Panc1 (cell line): ENCODE measurements around the gene FUOM. TPM values are rescaled to one million over a fixed set of nuclear protein-coding genes. Genes with fewer than 3 reads are reported as not detected.

Experiments
- ATAC-seq: fragments of 200-7000 bp; cut with Tn5 transposase; 2 replicates; pipeline ENCODE4 v1.9.1; 2020; ENCODE audit warnings: mild to moderate bottlenecking, moderate library complexity
- BruUV-seq: library from RNA; stranded (reverse); fragments of 400-500 nt; replicated peaks from 2 replicates; lab custom pipeline; 2021; lab: Mats Ljungman, UMichigan
- CTCF ChIA-PET: fragments of 300-600 bp; sonication (Branson Sonifier 250); formaldehyde crosslinking; loops from one replicate; lab custom pipeline; 2022; ENCODE audit warnings: antibody characterized with exemption; lab: Charles Lee
- POLR2A ChIA-PET: fragments of 300-600 bp; sonication (Branson Sonifier 250); formaldehyde crosslinking; loops from one replicate; lab custom pipeline; 2022; ENCODE audit warnings: antibody characterized with exemption; lab: Charles Lee
- DNase-seq: peaks from one replicate; pipeline ENCODE4 v3.0.0-alpha.2; 2010; ENCODE audit warnings: low read depth, low spot score
- H3K27ac ChIP-seq: 2 replicates; pipeline ENCODE4 v1.5.1; 2011; ENCODE audit warnings: mild to moderate bottlenecking, low read length, inconsistent platforms
- H3K27me3 ChIP-seq: fragments of 200-500 bp; sonication (Bioruptor generic); 2 replicates; pipeline ENCODE4 v1.6.0; 2014; ENCODE audit warnings: low read length, inconsistent platforms; ENCODE audit not compliant: control insufficient read depth, insufficient read depth
- H3K36me3 ChIP-seq: fragments of 200-500 bp; sonication (Bioruptor generic); 2 replicates; pipeline ENCODE4 v1.5.1; 2014; ENCODE audit warnings: inconsistent platforms, mild to moderate bottlenecking, low read length, moderate library complexity; ENCODE audit not compliant: control insufficient read depth, insufficient read depth
- H3K4me1 ChIP-seq: 2 replicates; pipeline ENCODE4 v1.5.1; 2011; ENCODE audit warnings: inconsistent platforms, mild to moderate bottlenecking, low read length, moderate library complexity; ENCODE audit not compliant: control insufficient read depth, insufficient read depth
- H3K4me3 ChIP-seq, 2 experiments: 2 replicates each; pipeline ENCODE4 v1.5.1; 2011 to 2012; ENCODE audit warnings: low read depth in 2 of 2, low read length in 2 of 2, mild to moderate bottlenecking in 2 of 2, inconsistent platforms in 1 of 2, moderate library complexity in 1 of 2
- H3K9me3 ChIP-seq: fragments of 200-500 bp; sonication (Bioruptor generic); 2 replicates; pipeline ENCODE4 v1.5.1; 2014; ENCODE audit warnings: low read depth, mild to moderate bottlenecking, inconsistent platforms, low read length, moderate library complexity; ENCODE audit not compliant: control insufficient read depth, insufficient read depth
- POLR2AphosphoS5 ChIP-seq: IDR thresholded peaks from 2 replicates; pipeline ENCODE4 v1.6.1; 2012; ENCODE audit warnings: mild to moderate bottlenecking, low read depth, low read length, moderate library complexity
- SIN3A ChIP-seq: IDR thresholded peaks from 2 replicates; pipeline ENCODE4 v1.6.1; 2012; ENCODE audit warnings: low read depth, mild to moderate bottlenecking, low read length, moderate library complexity, borderline replicate concordance; ENCODE audit not compliant: insufficient read depth
- TCF7L2 ChIP-seq: IDR thresholded peaks from 2 replicates; pipeline ENCODE4 v1.6.1; 2011; ENCODE audit warnings: mild to moderate bottlenecking, low read depth, low read length, inconsistent platforms
- in situ Hi-C: cut with HindIII; loops from 2 replicates; pipeline ENCODE4 v1.10.0; 2016; ENCODE audit warnings: low sequenced_read_pairs, low pct_unique_long_range_greater_than_20kb
- intact Hi-C: fragments of 100-400 bp; cut with micrococcal nuclease; formaldehyde crosslinking; loops from one replicate; pipeline ENCODE4 v1.10.0; 2022; ENCODE audit not compliant: unreplicated experiment
- total RNA-seq: library from RNA; stranded (reverse); gene quantifications from one replicate; pipeline ENCODE4 v1.2.1, GENCODE V29; 2021; ENCODE audit not compliant: unreplicated experiment
- TF ChIP-seq, protein P1 (sequence below), 2 experiments: IDR thresholded peaks; 2 replicates each; pipeline ENCODE4 v1.6.1; 2011 to 2012; ENCODE audit warnings: low read depth in 2 of 2, control low read depth in 1 of 2, low read length in 1 of 2, mild to moderate bottlenecking in 1 of 2, moderate library complexity in 1 of 2; ENCODE audit not compliant: insufficient read depth in 1 of 2
- TF ChIP-seq, protein P2 (sequence below): fragments of 450-650 bp; IDR thresholded peaks from 2 replicates; pipeline ENCODE4 v1.5.1; 2017; ENCODE audit warnings: mild to moderate bottlenecking

FUOM gene
- total RNA-seq, 1 experiment from 2014 or later = 39.6 TPM

DNA sequence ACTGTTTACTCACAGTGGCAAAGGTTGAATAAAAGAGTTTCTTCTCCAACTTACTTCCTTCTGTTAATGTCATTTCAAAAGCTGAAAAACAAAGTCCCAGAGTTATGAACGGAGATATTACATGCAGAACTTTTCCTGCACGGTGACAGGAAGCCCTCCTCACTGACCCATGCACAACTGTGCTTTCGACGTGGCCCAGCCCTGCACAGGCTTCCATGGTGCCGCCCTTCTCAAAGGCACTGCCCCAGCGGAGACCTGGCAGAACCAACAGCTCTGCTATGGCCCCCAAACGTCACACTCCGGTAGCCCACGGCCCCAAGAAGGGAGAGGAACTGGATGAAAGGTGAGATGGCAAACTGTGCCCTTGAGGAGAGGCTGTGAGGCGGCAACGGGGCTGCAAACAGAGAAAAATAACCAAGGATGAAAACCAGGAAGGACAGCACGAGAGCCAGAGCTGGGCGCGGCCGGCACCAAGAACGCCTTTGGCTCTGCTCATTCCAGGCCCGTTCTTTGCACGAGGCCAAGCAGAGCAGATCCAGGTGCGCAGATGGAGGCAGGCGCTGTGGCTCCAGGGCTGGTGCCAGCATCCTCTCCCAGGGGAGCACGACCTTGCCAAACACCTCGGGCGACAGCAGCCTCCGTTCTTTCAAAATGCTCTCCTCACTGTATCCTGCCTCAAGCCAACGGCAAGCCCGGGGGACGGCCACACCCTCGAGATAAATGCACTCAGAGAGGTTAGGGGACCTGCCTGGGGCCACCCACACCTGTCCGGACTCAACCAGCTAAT is 7.0 kb upstream of the FUOM start:
- intact Hi-C loops = no loop called here
- BruUV-seq = no TSS peak
- POLR2A ChIA-PET = no interaction called here
- Histone ChIP-seq H3K9me3 (no peaks in the 10 kb centered on the region), H3K4me1 (no peaks in the 10 kb centered on the region), H3K27ac (no peak overlapping the region), H3K27me3 (no peaks in the 10 kb centered on the region), H3K4me3 (no peak overlapping the region), H3K36me3 (peaks cover 13% of the 10 kb centered on the region; the same call in 1 of the 2 replicates)
- in situ Hi-C loops = no loop called here
- DNase-seq = no peak
- CTCF ChIA-PET = no interaction called here
- ATAC-seq = no peak
- TF ChIP-seq TCF7L2 = no peak
- TF ChIP-seq, protein P1, sequence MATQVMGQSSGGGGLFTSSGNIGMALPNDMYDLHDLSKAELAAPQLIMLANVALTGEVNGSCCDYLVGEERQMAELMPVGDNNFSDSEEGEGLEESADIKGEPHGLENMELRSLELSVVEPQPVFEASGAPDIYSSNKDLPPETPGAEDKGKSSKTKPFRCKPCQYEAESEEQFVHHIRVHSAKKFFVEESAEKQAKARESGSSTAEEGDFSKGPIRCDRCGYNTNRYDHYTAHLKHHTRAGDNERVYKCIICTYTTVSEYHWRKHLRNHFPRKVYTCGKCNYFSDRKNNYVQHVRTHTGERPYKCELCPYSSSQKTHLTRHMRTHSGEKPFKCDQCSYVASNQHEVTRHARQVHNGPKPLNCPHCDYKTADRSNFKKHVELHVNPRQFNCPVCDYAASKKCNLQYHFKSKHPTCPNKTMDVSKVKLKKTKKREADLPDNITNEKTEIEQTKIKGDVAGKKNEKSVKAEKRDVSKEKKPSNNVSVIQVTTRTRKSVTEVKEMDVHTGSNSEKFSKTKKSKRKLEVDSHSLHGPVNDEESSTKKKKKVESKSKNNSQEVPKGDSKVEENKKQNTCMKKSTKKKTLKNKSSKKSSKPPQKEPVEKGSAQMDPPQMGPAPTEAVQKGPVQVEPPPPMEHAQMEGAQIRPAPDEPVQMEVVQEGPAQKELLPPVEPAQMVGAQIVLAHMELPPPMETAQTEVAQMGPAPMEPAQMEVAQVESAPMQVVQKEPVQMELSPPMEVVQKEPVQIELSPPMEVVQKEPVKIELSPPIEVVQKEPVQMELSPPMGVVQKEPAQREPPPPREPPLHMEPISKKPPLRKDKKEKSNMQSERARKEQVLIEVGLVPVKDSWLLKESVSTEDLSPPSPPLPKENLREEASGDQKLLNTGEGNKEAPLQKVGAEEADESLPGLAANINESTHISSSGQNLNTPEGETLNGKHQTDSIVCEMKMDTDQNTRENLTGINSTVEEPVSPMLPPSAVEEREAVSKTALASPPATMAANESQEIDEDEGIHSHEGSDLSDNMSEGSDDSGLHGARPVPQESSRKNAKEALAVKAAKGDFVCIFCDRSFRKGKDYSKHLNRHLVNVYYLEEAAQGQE (IDR thresholded peaks at IDR 0.05; ENCODE audit: insufficient read depth in 1 of 2, low read depth in 2 of 2, low read length in 1 of 2) = no peak
- TF ChIP-seq, protein P2, sequence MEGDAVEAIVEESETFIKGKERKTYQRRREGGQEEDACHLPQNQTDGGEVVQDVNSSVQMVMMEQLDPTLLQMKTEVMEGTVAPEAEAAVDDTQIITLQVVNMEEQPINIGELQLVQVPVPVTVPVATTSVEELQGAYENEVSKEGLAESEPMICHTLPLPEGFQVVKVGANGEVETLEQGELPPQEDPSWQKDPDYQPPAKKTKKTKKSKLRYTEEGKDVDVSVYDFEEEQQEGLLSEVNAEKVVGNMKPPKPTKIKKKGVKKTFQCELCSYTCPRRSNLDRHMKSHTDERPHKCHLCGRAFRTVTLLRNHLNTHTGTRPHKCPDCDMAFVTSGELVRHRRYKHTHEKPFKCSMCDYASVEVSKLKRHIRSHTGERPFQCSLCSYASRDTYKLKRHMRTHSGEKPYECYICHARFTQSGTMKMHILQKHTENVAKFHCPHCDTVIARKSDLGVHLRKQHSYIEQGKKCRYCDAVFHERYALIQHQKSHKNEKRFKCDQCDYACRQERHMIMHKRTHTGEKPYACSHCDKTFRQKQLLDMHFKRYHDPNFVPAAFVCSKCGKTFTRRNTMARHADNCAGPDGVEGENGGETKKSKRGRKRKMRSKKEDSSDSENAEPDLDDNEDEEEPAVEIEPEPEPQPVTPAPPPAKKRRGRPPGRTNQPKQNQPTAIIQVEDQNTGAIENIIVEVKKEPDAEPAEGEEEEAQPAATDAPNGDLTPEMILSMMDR = no peak
- no peak for TF ChIP-seq POLR2AphosphoS5
- TF ChIP-seq SIN3A = no peak

DNA sequence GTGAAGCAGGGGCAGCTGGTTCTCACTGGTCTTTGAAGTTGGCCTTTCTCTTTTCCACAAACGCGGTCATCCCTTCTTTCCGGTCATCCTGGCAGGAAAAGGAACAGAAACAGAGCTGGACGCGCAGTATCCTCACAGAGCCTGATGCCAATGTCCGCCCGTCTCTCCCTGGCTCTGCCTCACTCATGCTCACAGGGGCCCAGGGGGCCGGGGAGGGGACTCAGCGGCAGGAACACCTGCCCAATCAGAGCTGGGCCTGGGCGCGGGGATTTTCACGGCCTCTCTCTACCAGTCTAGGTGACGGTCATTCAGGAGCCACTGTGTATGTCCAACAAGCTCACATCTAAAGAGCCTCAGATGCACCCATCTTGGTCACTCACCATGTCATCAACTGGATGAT is 5.0 kb upstream of the FUOM start:
- H3K27me3 ChIP-seq = no peaks in the 10 kb centered on the region
- in situ Hi-C loops = no loop called here
- POLR2A ChIA-PET = no interaction called here
- ATAC-seq = no peak
- no peak overlapping the region for H3K27ac ChIP-seq
- intact Hi-C loops = no loop called here
- DNase-seq = no peak
- H3K36me3 ChIP-seq = peaks cover 2% of the 10 kb centered on the region; the same call in 1 of the 2 replicates
- BruUV-seq = no TSS peak
- TF ChIP-seq, protein P1 (IDR thresholded peaks at IDR 0.05; ENCODE audit: insufficient read depth in 1 of 2, low read depth in 2 of 2, low read length in 1 of 2) = no peak
- no peak for TF ChIP-seq TCF7L2
- TF ChIP-seq SIN3A = no peak
- TF ChIP-seq, protein P2 = no peak
- TF ChIP-seq POLR2AphosphoS5 = no peak
- no peak overlapping the region for H3K4me3 ChIP-seq
- CTCF ChIA-PET = no interaction called here
- H3K4me1 ChIP-seq = no peaks in the 10 kb centered on the region
- H3K9me3 ChIP-seq = no peaks in the 10 kb centered on the region
